ENCODE measurements around the gene ZNF865.

Gene ZNF865

GRCh38 chr19:55658846-55659459 is 53.5 kb downstream of the ZNF865 start:
- no peak for DNase-seq (ENCODE audit: low read depth)

DNA sequence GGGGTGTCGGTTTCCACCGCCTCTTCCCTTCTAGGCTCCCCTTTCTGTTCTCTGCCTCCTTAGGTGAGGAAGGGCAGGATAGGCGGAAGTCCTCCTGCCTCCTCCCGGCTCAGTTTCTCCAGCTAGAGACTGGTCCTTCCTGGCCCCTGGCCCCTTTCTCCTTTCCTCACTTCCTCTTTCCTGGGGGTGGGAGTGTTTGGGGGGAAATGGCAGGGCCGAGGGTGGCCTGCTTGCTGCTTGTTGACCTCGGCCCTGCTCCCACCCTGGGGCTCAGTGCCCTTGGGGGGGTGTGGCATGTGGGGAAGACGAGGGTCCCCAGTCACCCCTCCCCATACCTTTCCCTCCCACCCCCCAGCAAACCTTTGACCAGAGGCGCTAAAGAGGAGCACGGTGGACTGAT is 54.4 kb downstream of the ZNF865 start:
- DNase-seq (ENCODE audit: low read depth), result no peak

GRCh38 chr19:55660404-55660803 is 55.0 kb downstream of the ZNF865 start:
- DNase-seq (ENCODE audit: low read depth), result no peak

DNA sequence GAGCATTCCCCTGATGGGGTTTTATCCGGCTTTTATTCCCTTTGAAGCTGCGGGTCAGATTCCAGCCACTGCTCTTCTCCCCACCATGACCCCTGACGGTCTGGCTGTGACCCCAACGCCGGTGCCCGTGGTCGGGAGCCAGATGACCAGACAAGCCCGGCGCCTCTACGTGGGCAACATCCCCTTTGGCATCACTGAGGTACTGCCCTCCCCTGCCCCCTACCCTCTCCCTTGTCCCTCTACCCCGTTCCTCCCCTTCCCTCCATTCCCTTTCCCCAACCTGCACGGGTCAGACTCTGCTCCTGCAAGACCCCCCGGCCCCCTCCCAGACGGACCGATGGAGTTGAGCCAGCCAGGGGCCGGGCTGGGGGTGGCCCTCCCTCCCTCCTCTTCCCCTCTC is 55.5 kb downstream of the ZNF865 start:
- DNase-seq (ENCODE audit: low read depth), result no peak

- DNase-seq (ENCODE audit: low read depth), result no peak
Observed at GRCh38 chr19:55661826-55662225, 56.4 kb downstream of the ZNF865 start.

DNA sequence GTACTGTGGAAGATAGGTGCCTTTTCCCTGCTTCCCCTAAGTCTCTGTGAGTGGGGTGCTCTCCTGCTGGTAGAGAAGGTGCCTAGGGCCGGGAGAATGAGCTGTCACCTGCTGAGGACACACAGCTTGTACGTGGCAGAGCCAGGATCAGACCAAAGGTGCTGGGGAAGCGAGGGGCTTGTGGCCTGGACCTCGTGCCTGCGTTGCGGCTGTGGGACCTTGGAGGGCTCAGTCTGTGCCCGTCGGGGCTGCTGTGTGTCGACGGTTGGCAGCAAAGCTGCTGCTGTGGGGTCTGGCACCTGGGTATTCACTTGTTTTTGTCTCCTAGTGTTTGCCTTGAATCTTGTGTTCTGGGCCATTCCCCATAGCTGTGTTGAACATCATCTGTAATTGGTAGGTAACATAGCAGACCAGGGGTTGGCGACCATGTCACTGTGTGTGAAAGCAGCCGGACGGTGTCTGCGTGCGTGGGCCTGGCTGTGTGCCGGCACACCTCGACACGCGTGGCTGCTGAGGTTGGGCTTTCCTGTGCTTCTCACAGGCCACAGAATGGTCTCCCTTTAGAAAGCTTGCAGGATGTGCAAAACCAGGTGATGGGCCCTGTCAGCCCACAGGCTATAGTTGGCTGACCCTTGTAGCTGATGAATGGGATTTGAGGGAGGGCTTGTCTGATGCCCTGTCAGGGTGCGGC is 58.5 kb downstream of the ZNF865 start:
- DNase-seq (ENCODE audit: low read depth), result no peak

GRCh38 chr19:55666343-55667005 is 61.0 kb downstream of the ZNF865 start:
- DNase-seq (ENCODE audit: low read depth), result no peak

All from T follicular helper cell (primary cell).